Panc1 (cell line): ENCODE measurements around the gene PDGFD. TPM values are rescaled to one million over a fixed set of nuclear protein-coding genes. Genes with fewer than 3 reads are reported as not detected.

ENCODE experiments used
- ATAC-seq: fragments of 200-7000 bp; cut with Tn5 transposase; 2 replicates; pipeline ENCODE4 v1.9.1; 2020; ENCODE audit warnings: mild to moderate bottlenecking, moderate library complexity
- BruUV-seq: library from RNA; stranded (reverse); fragments of 400-500 nt; replicated peaks from 2 replicates; lab custom pipeline; 2021; lab: Mats Ljungman, UMichigan
- CTCF ChIA-PET: fragments of 300-600 bp; sonication (Branson Sonifier 250); formaldehyde crosslinking; loops from one replicate; lab custom pipeline; 2022; ENCODE audit warnings: antibody characterized with exemption; lab: Charles Lee
- POLR2A ChIA-PET: fragments of 300-600 bp; sonication (Branson Sonifier 250); formaldehyde crosslinking; loops from one replicate; lab custom pipeline; 2022; ENCODE audit warnings: antibody characterized with exemption; lab: Charles Lee
- DNase-seq: peaks from one replicate; pipeline ENCODE4 v3.0.0-alpha.2; 2010; ENCODE audit warnings: low read depth, low spot score
- H3K27ac ChIP-seq: 2 replicates; pipeline ENCODE4 v1.5.1; 2011; ENCODE audit warnings: mild to moderate bottlenecking, low read length, inconsistent platforms
- H3K27me3 ChIP-seq: fragments of 200-500 bp; sonication (Bioruptor generic); 2 replicates; pipeline ENCODE4 v1.6.0; 2014; ENCODE audit warnings: low read length, inconsistent platforms; ENCODE audit not compliant: control insufficient read depth, insufficient read depth
- H3K36me3 ChIP-seq: fragments of 200-500 bp; sonication (Bioruptor generic); 2 replicates; pipeline ENCODE4 v1.5.1; 2014; ENCODE audit warnings: inconsistent platforms, mild to moderate bottlenecking, low read length, moderate library complexity; ENCODE audit not compliant: control insufficient read depth, insufficient read depth
- H3K4me1 ChIP-seq: 2 replicates; pipeline ENCODE4 v1.5.1; 2011; ENCODE audit warnings: inconsistent platforms, mild to moderate bottlenecking, low read length, moderate library complexity; ENCODE audit not compliant: control insufficient read depth, insufficient read depth
- H3K4me3 ChIP-seq, 2 experiments: 2 replicates each; pipeline ENCODE4 v1.5.1; 2011 to 2012; ENCODE audit warnings: low read depth in 2 of 2, low read length in 2 of 2, mild to moderate bottlenecking in 2 of 2, inconsistent platforms in 1 of 2, moderate library complexity in 1 of 2
- H3K9me3 ChIP-seq: fragments of 200-500 bp; sonication (Bioruptor generic); 2 replicates; pipeline ENCODE4 v1.5.1; 2014; ENCODE audit warnings: low read depth, mild to moderate bottlenecking, inconsistent platforms, low read length, moderate library complexity; ENCODE audit not compliant: control insufficient read depth, insufficient read depth
- CTCF ChIP-seq: fragments of 450-650 bp; IDR thresholded peaks from 2 replicates; pipeline ENCODE4 v1.5.1; 2017; ENCODE audit warnings: mild to moderate bottlenecking
- POLR2AphosphoS5 ChIP-seq: IDR thresholded peaks from 2 replicates; pipeline ENCODE4 v1.6.1; 2012; ENCODE audit warnings: mild to moderate bottlenecking, low read depth, low read length, moderate library complexity
- SIN3A ChIP-seq: IDR thresholded peaks from 2 replicates; pipeline ENCODE4 v1.6.1; 2012; ENCODE audit warnings: low read depth, mild to moderate bottlenecking, low read length, moderate library complexity, borderline replicate concordance; ENCODE audit not compliant: insufficient read depth
- TCF7L2 ChIP-seq: IDR thresholded peaks from 2 replicates; pipeline ENCODE4 v1.6.1; 2011; ENCODE audit warnings: mild to moderate bottlenecking, low read depth, low read length, inconsistent platforms
- in situ Hi-C: cut with HindIII; loops from 2 replicates; pipeline ENCODE4 v1.10.0; 2016; ENCODE audit warnings: low sequenced_read_pairs, low pct_unique_long_range_greater_than_20kb
- intact Hi-C: fragments of 100-400 bp; cut with micrococcal nuclease; formaldehyde crosslinking; loops from one replicate; pipeline ENCODE4 v1.10.0; 2022; ENCODE audit not compliant: unreplicated experiment
- total RNA-seq: library from RNA; stranded (reverse); gene quantifications from one replicate; pipeline ENCODE4 v1.2.1, GENCODE V29; 2021; ENCODE audit not compliant: unreplicated experiment
- TF ChIP-seq, protein P1 (sequence below), 2 experiments: IDR thresholded peaks; 2 replicates each; pipeline ENCODE4 v1.6.1; 2011 to 2012; ENCODE audit warnings: low read depth in 2 of 2, control low read depth in 1 of 2, low read length in 1 of 2, mild to moderate bottlenecking in 1 of 2, moderate library complexity in 1 of 2; ENCODE audit not compliant: insufficient read depth in 1 of 2

The PDGFD gene
- total RNA-seq, 1 experiment from 2014 or later = 1.3 TPM

DNA sequence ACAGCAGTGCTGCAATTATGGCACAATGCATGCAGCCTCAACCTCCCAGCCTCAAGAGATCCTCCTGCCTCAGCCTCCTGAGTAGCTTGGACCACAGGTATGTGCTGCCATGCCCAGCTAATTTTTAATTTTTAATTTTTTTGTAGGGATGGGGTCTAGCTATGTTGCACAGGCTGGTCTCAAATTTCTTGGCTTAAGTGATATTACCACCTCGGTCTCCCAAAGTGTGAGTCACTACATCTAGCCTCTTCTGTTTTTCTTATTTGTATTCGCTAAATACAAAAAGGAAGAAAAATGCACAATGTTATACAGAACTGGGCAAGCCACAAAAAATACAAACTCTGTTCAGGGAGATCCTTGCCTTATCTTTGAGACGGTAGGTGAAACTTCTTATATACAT lies 65.4 kb downstream of the PDGFD start:
- no peak for ATAC-seq
- BruUV-seq = no TSS peak
- Histone ChIP-seq H3K27ac (no peak overlapping the region), H3K27me3 (no peaks in the 10 kb centered on the region), H3K4me1 (no peaks in the 10 kb centered on the region), H3K4me3 (no peak overlapping the region), H3K9me3 (no peaks in the 10 kb centered on the region), H3K36me3 (no peaks in the 10 kb centered on the region)
- CTCF ChIA-PET = no interaction called here
- TF ChIP-seq, protein P1, sequence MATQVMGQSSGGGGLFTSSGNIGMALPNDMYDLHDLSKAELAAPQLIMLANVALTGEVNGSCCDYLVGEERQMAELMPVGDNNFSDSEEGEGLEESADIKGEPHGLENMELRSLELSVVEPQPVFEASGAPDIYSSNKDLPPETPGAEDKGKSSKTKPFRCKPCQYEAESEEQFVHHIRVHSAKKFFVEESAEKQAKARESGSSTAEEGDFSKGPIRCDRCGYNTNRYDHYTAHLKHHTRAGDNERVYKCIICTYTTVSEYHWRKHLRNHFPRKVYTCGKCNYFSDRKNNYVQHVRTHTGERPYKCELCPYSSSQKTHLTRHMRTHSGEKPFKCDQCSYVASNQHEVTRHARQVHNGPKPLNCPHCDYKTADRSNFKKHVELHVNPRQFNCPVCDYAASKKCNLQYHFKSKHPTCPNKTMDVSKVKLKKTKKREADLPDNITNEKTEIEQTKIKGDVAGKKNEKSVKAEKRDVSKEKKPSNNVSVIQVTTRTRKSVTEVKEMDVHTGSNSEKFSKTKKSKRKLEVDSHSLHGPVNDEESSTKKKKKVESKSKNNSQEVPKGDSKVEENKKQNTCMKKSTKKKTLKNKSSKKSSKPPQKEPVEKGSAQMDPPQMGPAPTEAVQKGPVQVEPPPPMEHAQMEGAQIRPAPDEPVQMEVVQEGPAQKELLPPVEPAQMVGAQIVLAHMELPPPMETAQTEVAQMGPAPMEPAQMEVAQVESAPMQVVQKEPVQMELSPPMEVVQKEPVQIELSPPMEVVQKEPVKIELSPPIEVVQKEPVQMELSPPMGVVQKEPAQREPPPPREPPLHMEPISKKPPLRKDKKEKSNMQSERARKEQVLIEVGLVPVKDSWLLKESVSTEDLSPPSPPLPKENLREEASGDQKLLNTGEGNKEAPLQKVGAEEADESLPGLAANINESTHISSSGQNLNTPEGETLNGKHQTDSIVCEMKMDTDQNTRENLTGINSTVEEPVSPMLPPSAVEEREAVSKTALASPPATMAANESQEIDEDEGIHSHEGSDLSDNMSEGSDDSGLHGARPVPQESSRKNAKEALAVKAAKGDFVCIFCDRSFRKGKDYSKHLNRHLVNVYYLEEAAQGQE (IDR thresholded peaks at IDR 0.05; ENCODE audit: insufficient read depth in 1 of 2, low read depth in 2 of 2, low read length in 1 of 2) = no peak
- in situ Hi-C loops = no loop called here
- POLR2A ChIA-PET = no interaction called here
- no peak for DNase-seq
- intact Hi-C loops = no loop called here

DNA sequence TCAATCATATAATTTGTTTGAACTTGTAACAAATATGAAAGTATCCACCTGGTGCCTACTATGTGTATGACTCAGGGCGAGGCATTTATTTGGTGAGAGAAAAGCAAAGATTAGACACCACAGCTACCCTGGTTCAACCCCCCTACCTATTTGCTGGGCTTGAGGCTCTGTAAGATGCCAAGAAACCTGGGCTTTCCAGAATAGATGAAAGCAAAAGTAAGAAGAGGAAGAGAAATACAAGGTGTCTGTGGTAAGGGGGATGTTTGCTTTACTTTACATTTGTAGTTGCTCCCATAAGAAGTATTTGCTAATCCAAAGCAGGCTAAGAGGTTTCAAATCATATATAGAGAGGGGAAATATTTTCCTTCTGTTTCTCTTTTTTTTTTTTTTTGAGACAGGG lies 65.8 kb downstream of the PDGFD start:
- POLR2A ChIA-PET = no interaction called here
- in situ Hi-C loops = no loop called here
- DNase-seq (no peak), ATAC-seq (no peak)
- Histone ChIP-seq H3K4me3 (no peak overlapping the region), H3K27me3 (no peaks in the 10 kb centered on the region), H3K27ac (no peak overlapping the region), H3K4me1 (no peaks in the 10 kb centered on the region), H3K36me3 (no peaks in the 10 kb centered on the region), H3K9me3 (no peaks in the 10 kb centered on the region)
- intact Hi-C loops = no loop called here
- no TSS peak for BruUV-seq
- CTCF ChIA-PET = no interaction called here
- no peak for TF ChIP-seq TCF7L2
- TF ChIP-seq POLR2AphosphoS5 = no peak

- Histone ChIP-seq H3K27me3 (no peaks in the 10 kb centered on the region), H3K27ac (no peak overlapping the region), H3K4me3 (no peak overlapping the region), H3K9me3 (no peaks in the 10 kb centered on the region), H3K4me1 (no peaks in the 10 kb centered on the region), H3K36me3 (no peaks in the 10 kb centered on the region)
- no TSS peak for BruUV-seq
- DNase-seq = no peak
- intact Hi-C loops (no loop called here), in situ Hi-C loops (no loop called here)
- no peak for TF ChIP-seq TCF7L2
- no peak for TF ChIP-seq CTCF
- TF ChIP-seq SIN3A = no peak
- no peak for ATAC-seq
- CTCF ChIA-PET = no interaction called here
- POLR2A ChIA-PET = no interaction called here
Observed at GRCh38 chr11:104096900-104097299, 67.0 kb downstream of the PDGFD start.
